Astrocyte (in vitro differentiated cells and primary cell): ENCODE results near the gene SCT. TPM values are rescaled to one million over a fixed set of nuclear protein-coding genes. Genes with fewer than 3 reads are reported as not detected.

Experiments
- DNase-seq: peaks from one replicate; pipeline ENCODE4 v3.0.0-alpha.2; 2010; ENCODE audit warnings: low read depth
- FAIRE-seq: peaks from 2 replicates; lab custom pipeline; 2011; peaks lifted over from hg19 to GRCh38; lab: Jason Lieb, UNC
- H2AFZ ChIP-seq: 2 replicates; pipeline ENCODE4 v1.6.0; 2012; ENCODE audit warnings: low read depth, low read length, inconsistent platforms
- H3K27ac ChIP-seq: 2 replicates; pipeline ENCODE4 v1.5.1; 2011; ENCODE audit warnings: low read depth, low read length, inconsistent platforms
- H3K27me3 ChIP-seq: 2 replicates; pipeline ENCODE4 v1.6.0; 2011; ENCODE audit warnings: low read length, inconsistent platforms; ENCODE audit not compliant: insufficient read depth
- H3K36me3 ChIP-seq: 2 replicates; pipeline ENCODE4 v1.5.1; 2011; ENCODE audit warnings: low read length, inconsistent platforms; ENCODE audit not compliant: insufficient read depth
- H3K4me1 ChIP-seq: 2 replicates; pipeline ENCODE4 v1.5.1; 2011; ENCODE audit warnings: low read length, inconsistent platforms; ENCODE audit not compliant: insufficient read depth
- H3K4me2 ChIP-seq: 2 replicates; pipeline ENCODE4 v1.6.0; 2012; ENCODE audit warnings: low read length, inconsistent platforms
- H3K4me3 ChIP-seq: 2 replicates; pipeline ENCODE4 v1.5.1; 2011; ENCODE audit warnings: low read depth, mild to moderate bottlenecking, low read length, inconsistent platforms; ENCODE audit not compliant: insufficient read depth
- H3K79me2 ChIP-seq: 2 replicates; pipeline ENCODE4 v1.6.0; 2012; ENCODE audit warnings: mild to moderate bottlenecking, low read length, inconsistent platforms; ENCODE audit not compliant: insufficient read depth
- H3K9ac ChIP-seq: 2 replicates; pipeline ENCODE4 v1.6.0; 2012; ENCODE audit warnings: mild to moderate bottlenecking, low read length, inconsistent platforms
- H3K9me3 ChIP-seq: 2 replicates; pipeline ENCODE4 v1.5.1; 2012; ENCODE audit warnings: low read depth, mild to moderate bottlenecking, low read length, inconsistent platforms; ENCODE audit not compliant: insufficient read depth
- H4K20me1 ChIP-seq: 2 replicates; pipeline ENCODE4 v1.6.0; 2012; ENCODE audit warnings: low read length, inconsistent platforms; ENCODE audit not compliant: insufficient read depth
- H3K27ac Mint-ChIP-seq: one replicate; pipeline ENCODE4 v1.8.0; 2021; ENCODE audit warnings: mild to moderate bottlenecking, mixed read lengths; ENCODE audit not compliant: unreplicated experiment
- H3K27me3 Mint-ChIP-seq: one replicate; pipeline ENCODE4 v1.8.0; 2021; ENCODE audit warnings: low read depth, mixed read lengths; ENCODE audit not compliant: unreplicated experiment
- H3K36me3 Mint-ChIP-seq: one replicate; pipeline ENCODE4 v1.8.0; 2021; ENCODE audit warnings: low read depth, mixed read lengths; ENCODE audit not compliant: unreplicated experiment
- H3K4me1 Mint-ChIP-seq: one replicate; pipeline ENCODE4 v1.8.0; 2021; ENCODE audit warnings: low read depth, mixed read lengths; ENCODE audit not compliant: unreplicated experiment
- H3K4me3 Mint-ChIP-seq: one replicate; pipeline ENCODE4 v1.8.0; 2021; ENCODE audit warnings: mild to moderate bottlenecking, moderate library complexity, mixed read lengths; ENCODE audit not compliant: unreplicated experiment
- H3K9me3 Mint-ChIP-seq: one replicate; pipeline ENCODE4 v1.8.0; 2021; ENCODE audit warnings: mild to moderate bottlenecking, mixed read lengths; ENCODE audit not compliant: unreplicated experiment
- CTCF ChIP-seq: IDR thresholded peaks from 2 replicates; pipeline ENCODE4 v1.5.1; 2011; ENCODE audit warnings: low read depth, mild to moderate bottlenecking, inconsistent platforms, low read length, moderate library complexity; ENCODE audit not compliant: insufficient read depth
- EZH2 ChIP-seq: IDR thresholded peaks from 2 replicates; pipeline ENCODE4 v1.6.1; 2012; ENCODE audit warnings: mild to moderate bottlenecking, low read length, inconsistent platforms; ENCODE audit not compliant: insufficient read depth
- total RNA-seq: library from RNA; stranded (reverse); gene quantifications from 2 replicates; pipeline ENCODE4 v1.2.1, GENCODE V29; 2021

SCT gene
- total RNA-seq, 1 donor from 2014 or later, result 2.0 TPM

GRCh38 chr11:636511-637332 is 9.7 kb upstream of the SCT start, which contains the start of gene DRD4:
DRD4 (plus strand) TSS chr11:637269; CDS start chr11:637305, 36 bp downstream.
- H3K9me3 Mint-ChIP-seq, result no peaks in the 10 kb centered on the region
- H3K27ac ChIP-seq, result no peak within 1 kb of the TSS
- H3K4me3 Mint-ChIP-seq, result peak within 1 kb of the TSS; percentile 85
- peaks cover 14% of the 10 kb centered on the region for H3K27me3 ChIP-seq
- H2AFZ ChIP-seq, result no peak within 1 kb of the TSS
- H3K4me1 Mint-ChIP-seq, result peaks cover 6% of the 10 kb centered on the region
- peaks cover 9% of the 10 kb centered on the region for H3K36me3 Mint-ChIP-seq
- peaks cover 39% of the 10 kb centered on the region for H4K20me1 ChIP-seq
- H3K9ac ChIP-seq, result no peak within 1 kb of the TSS
- peak within 1 kb of the TSS; percentile 77 for H3K27ac Mint-ChIP-seq
- no peaks in the 10 kb centered on the region for H3K79me2 ChIP-seq
- H3K36me3 ChIP-seq, result no peaks in the 10 kb centered on the region
- peak within 1 kb of the TSS; percentile 73 for H3K4me2 ChIP-seq
- no peak for DNase-seq
- no peak for FAIRE-seq
- H3K4me1 ChIP-seq, result peaks cover 11% of the 10 kb centered on the region
- no peak within 1 kb of the TSS for H3K4me3 ChIP-seq
- TF ChIP-seq EZH2 (no peak), CTCF (no peak)
- no peaks in the 10 kb centered on the region for H3K9me3 ChIP-seq
- peaks cover 2% of the 10 kb centered on the region for H3K27me3 Mint-ChIP-seq

GRCh38 chr11:635945-636510 is 9.0 kb upstream of the SCT start:
- H3K9me3 ChIP-seq, result no peaks in the 10 kb centered on the region
- no peak overlapping the region for H3K27ac ChIP-seq
- H3K36me3 ChIP-seq, result no peaks in the 10 kb centered on the region
- no peak for DNase-seq
- no peak for TF ChIP-seq EZH2
- TF ChIP-seq CTCF, result no peak
- no peak overlapping the region for H3K4me2 ChIP-seq
- Mint-ChIP-seq H3K27ac (peak overlapping the region; percentile 34), H3K9me3 (no peaks in the 10 kb centered on the region), H3K4me3 (no peak overlapping the region), H3K36me3 (peaks cover 9% of the 10 kb centered on the region), H3K4me1 (peaks cover 6% of the 10 kb centered on the region), H3K27me3 (peaks cover 2% of the 10 kb centered on the region)
- H3K4me1 ChIP-seq, result peaks cover 10% of the 10 kb centered on the region
- H3K4me3 ChIP-seq, result no peak overlapping the region
- H3K79me2 ChIP-seq, result no peaks in the 10 kb centered on the region
- no peak overlapping the region for H2AFZ ChIP-seq
- no peak overlapping the region for H3K9ac ChIP-seq
- peaks cover 35% of the 10 kb centered on the region for H4K20me1 ChIP-seq
- no peak for FAIRE-seq
- peaks cover 14% of the 10 kb centered on the region for H3K27me3 ChIP-seq

- Histone ChIP-seq H3K36me3 (no peaks in the 10 kb centered on the region), H3K27me3 (peaks cover 2% of the 10 kb centered on the region), H2AFZ (no peak overlapping the region), H3K9ac (no peak overlapping the region), H4K20me1 (peaks cover 10% of the 10 kb centered on the region), H3K4me1 (peaks cover 15% of the 10 kb centered on the region), H3K4me2 (no peak overlapping the region), H3K4me3 (no peak overlapping the region), H3K79me2 (no peaks in the 10 kb centered on the region), H3K9me3 (no peaks in the 10 kb centered on the region), H3K27ac (no peak overlapping the region)
- Mint-ChIP-seq H3K27me3 (no peaks in the 10 kb centered on the region), H3K4me1 (peaks cover 21% of the 10 kb centered on the region), H3K27ac (no peak overlapping the region), H3K9me3 (peaks cover 4% of the 10 kb centered on the region), H3K4me3 (no peak overlapping the region), H3K36me3 (peaks cover 11% of the 10 kb centered on the region)
- no peak for DNase-seq
- FAIRE-seq, result no peak
- TF ChIP-seq EZH2, result no peak
- TF ChIP-seq CTCF, result no peak
Measured at GRCh38 chr11:630871-631270, 3.9 kb upstream of the SCT start.
